HCT116 (cell line): ENCODE data around the gene CEP131.

Source experiments
- CBX3 ChIP-seq: IDR thresholded peaks from 2 replicates; pipeline ENCODE4 v1.6.1; 2012; ENCODE audit warnings: low read depth
- EZH2 ChIP-seq: fragments of 200-600 bp; sonication (generic); IDR thresholded peaks from 2 replicates; pipeline ENCODE4 v1.6.1; 2017; ENCODE audit warnings: antibody characterized with exemption, mixed run types
- POLR2AphosphoS5 ChIP-seq: IDR thresholded peaks from 2 replicates; pipeline ENCODE4 v1.6.1; 2011; ENCODE audit warnings: mild to moderate bottlenecking, low read depth, low read length, moderate library complexity
- RAD21 ChIP-seq: IDR thresholded peaks from 2 replicates; pipeline ENCODE4 v1.6.1; 2012; ENCODE audit warnings: low read depth, mild to moderate bottlenecking
- YY1 ChIP-seq: IDR thresholded peaks from 2 replicates; pipeline ENCODE4 v1.6.1; 2011; ENCODE audit warnings: low read length, low read depth, moderate library complexity, mild to moderate bottlenecking; ENCODE audit not compliant: insufficient replicate concordance; ENCODE audit errors: extremely low read depth
- ZFX ChIP-seq: fragments of 450-650 bp; IDR thresholded peaks from 2 replicates; pipeline ENCODE4 v1.6.1; 2017
- TF ChIP-seq, protein P1 (sequence below), 3 experiments: fragments of 200-600 bp in 1 of 3; sonication (generic) in 1 of 3; IDR thresholded peaks in 2 of 3; conservative IDR thresholded peaks in 1 of 3; 2 replicates each; pipeline ENCODE4 v1.5.1; 2012 to 2017; ENCODE audit warnings: low read depth in 2 of 3, low read length in 2 of 3, antibody characterized with exemption in 1 of 3, borderline replicate concordance in 1 of 3, control low read depth in 1 of 3, mild to moderate bottlenecking in 1 of 3, mixed read lengths in 1 of 3, mixed run types in 1 of 3, moderate library complexity in 1 of 3; ENCODE audit not compliant: insufficient read depth in 1 of 3
- TF ChIP-seq, protein P2 (sequence below): IDR thresholded peaks from 2 replicates; pipeline ENCODE4 v1.6.1; 2012; ENCODE audit warnings: low read depth
- TF ChIP-seq, protein P3 (sequence below): IDR thresholded peaks from 2 replicates; pipeline ENCODE4 v1.6.1; 2012

- TF ChIP-seq, protein P1, sequence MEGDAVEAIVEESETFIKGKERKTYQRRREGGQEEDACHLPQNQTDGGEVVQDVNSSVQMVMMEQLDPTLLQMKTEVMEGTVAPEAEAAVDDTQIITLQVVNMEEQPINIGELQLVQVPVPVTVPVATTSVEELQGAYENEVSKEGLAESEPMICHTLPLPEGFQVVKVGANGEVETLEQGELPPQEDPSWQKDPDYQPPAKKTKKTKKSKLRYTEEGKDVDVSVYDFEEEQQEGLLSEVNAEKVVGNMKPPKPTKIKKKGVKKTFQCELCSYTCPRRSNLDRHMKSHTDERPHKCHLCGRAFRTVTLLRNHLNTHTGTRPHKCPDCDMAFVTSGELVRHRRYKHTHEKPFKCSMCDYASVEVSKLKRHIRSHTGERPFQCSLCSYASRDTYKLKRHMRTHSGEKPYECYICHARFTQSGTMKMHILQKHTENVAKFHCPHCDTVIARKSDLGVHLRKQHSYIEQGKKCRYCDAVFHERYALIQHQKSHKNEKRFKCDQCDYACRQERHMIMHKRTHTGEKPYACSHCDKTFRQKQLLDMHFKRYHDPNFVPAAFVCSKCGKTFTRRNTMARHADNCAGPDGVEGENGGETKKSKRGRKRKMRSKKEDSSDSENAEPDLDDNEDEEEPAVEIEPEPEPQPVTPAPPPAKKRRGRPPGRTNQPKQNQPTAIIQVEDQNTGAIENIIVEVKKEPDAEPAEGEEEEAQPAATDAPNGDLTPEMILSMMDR (IDR thresholded peaks at IDR 0.05 in 2 of 3, conservative IDR thresholded peaks at IDR 0.05 in 1 of 3; ENCODE audit: borderline replicate concordance in 1 of 3, insufficient read depth in 1 of 3, low read depth in 2 of 3, low read length in 2 of 3): no peak
- TF ChIP-seq ZFX (no peak), POLR2AphosphoS5 (no peak), CBX3 (no peak), RAD21 (no peak), EZH2 (no peak), YY1 (no peak)
- TF ChIP-seq, protein P2, sequence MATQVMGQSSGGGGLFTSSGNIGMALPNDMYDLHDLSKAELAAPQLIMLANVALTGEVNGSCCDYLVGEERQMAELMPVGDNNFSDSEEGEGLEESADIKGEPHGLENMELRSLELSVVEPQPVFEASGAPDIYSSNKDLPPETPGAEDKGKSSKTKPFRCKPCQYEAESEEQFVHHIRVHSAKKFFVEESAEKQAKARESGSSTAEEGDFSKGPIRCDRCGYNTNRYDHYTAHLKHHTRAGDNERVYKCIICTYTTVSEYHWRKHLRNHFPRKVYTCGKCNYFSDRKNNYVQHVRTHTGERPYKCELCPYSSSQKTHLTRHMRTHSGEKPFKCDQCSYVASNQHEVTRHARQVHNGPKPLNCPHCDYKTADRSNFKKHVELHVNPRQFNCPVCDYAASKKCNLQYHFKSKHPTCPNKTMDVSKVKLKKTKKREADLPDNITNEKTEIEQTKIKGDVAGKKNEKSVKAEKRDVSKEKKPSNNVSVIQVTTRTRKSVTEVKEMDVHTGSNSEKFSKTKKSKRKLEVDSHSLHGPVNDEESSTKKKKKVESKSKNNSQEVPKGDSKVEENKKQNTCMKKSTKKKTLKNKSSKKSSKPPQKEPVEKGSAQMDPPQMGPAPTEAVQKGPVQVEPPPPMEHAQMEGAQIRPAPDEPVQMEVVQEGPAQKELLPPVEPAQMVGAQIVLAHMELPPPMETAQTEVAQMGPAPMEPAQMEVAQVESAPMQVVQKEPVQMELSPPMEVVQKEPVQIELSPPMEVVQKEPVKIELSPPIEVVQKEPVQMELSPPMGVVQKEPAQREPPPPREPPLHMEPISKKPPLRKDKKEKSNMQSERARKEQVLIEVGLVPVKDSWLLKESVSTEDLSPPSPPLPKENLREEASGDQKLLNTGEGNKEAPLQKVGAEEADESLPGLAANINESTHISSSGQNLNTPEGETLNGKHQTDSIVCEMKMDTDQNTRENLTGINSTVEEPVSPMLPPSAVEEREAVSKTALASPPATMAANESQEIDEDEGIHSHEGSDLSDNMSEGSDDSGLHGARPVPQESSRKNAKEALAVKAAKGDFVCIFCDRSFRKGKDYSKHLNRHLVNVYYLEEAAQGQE: no peak
- TF ChIP-seq, protein P3, sequence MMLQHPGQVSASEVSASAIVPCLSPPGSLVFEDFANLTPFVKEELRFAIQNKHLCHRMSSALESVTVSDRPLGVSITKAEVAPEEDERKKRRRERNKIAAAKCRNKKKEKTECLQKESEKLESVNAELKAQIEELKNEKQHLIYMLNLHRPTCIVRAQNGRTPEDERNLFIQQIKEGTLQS: no peak
Measured at GRCh38 chr17:81208651-81209050, 14.1 kb downstream of the CEP131 start.
